Measurements from ENCODE around the gene TCF7L1.

The TCF7L1 gene

DNA sequence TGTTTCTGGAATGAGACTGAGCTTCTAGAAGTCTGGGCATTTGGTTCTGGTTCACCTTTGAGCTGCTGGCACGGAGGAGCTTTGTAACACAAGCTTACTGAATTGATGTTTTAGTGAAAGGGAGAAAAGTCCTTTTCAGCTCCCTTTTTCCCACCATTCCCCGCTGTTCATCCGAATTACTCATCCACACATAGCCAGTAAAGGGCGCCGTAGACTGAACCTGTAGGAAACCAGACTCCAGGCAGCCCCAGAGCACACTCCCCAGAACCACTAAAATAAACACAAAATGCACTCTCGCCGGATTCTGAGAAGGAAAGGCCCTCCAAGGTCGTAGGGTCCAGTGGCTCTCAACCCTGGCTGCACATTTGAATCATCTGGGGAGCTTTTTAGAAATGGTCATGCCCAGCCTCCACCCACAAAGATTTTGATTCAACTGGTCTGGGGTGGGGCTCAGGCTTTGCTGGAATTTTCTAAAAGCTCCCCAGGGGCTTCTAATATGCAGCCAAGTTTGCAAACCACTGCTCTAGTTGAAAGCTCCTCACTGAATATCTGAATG lies 29.6 kb downstream of the TCF7L1 start:
- DNase-seq (ENCODE audit: low spot score), result no peak

DNA sequence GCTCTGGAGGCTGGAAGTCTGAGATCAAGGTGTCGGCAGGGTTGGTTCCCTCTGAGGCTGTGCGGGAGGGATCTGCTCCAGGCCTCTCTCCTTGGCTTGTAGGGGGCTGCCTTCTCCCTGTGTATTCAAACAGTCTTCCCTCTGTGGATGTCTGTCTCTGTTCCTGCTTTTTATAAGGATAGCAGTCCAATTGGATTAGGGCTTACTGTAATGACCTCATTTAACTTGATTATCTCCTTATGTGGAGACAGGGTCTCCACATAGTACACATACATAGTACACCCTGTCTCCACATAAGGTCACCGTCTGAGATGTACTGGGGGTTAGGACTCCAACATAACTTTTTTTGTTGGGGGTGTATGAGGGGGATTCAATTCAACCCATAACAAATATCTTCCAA lies 30.5 kb downstream of the TCF7L1 start:
- DNase-seq (ENCODE audit: low spot score), result no peak

DNA sequence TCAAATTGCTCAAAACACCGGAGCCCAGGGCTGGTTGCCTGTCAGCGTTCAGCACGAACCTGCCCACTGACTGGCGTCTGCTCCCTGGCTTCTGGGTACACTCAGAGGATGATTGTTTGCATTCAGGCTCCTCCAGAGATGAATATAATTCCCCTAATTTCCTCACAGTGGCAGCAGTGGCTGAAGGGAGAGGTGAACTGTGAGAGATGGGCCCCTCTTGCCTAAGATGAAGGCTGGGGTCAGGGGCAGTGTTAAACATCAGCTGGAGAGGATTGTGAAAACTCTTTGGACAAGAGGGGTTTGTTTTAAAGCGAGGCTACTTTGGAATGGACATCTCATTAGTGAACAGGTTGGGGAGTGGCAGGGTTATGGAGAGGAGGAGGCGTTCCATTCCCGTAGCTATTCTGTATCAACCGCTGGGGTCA lies 31.0 kb downstream of the TCF7L1 start:
- DNase-seq (ENCODE audit: low spot score), result no peak

DNA sequence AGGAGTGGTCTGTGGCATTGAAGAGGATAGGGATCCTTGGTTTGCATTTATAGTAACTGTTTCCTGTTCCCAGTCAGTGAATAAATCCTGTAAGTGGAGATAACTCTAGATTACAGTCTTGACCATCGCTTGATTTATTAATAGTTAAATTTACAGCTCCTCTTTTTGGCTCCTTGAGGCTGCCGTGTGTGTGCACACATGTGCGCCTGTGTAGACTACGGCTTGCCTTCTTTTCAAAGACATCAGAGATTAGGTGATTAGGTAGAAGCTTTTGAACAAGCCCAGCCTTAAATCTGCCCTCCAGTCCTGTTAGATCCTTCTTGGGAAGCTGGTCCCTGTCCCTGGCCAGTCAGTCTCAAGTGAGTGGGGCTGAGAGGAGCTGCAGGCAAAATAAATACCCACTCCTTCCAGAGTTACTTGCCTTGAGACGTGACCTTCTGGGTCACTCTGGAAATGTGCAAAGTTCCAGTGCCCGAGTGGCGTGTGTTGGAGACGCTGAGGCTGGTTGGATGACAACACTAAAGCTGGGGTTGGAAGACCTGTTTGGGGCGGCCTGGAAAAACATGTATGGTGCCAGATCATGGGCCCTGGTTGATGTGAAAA lies 32.0 kb downstream of the TCF7L1 start:
- DNase-seq (ENCODE audit: low spot score), result no peak

DNA sequence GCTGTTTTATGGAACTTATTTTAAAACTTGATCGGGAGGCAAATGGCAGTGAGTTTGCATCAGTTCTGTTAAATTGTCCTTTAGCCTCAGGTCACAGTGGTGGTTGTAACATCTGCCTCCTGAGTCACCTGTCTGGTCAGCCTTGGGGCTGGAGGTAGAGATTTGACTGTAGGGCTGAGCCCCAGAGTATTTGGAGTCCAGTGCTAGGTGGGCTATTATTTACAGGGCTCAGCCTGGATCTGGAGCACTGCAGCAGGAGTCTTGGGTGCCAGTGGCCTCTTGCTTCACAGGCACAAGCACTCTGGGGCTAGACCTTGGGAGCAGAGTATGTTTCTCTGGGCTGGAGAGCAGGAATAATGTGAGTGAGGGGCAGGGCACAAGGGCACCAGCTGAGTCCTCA lies 32.8 kb downstream of the TCF7L1 start:
- DNase-seq (ENCODE audit: low spot score), result no peak

DNA sequence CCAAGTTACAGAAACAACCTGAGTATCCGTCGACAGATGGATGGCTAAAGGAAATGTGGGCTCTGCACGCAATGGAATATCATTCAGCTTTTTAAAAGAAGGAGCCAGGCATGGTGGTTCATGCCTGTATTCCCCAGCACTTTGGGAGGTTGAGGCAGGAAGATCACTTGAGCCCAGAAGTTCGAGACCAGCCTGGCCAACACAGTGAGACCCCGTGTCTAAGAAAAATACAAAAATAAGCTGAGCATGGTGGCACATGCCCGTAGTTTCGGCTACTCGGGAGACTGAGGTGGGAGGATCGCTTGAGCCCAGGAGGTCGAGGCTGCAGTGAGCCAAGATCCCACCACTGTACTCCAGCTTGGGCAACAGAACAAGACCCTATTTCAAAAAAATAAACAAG lies 34.3 kb downstream of the TCF7L1 start:
- DNase-seq (ENCODE audit: low spot score), result no peak

DNA sequence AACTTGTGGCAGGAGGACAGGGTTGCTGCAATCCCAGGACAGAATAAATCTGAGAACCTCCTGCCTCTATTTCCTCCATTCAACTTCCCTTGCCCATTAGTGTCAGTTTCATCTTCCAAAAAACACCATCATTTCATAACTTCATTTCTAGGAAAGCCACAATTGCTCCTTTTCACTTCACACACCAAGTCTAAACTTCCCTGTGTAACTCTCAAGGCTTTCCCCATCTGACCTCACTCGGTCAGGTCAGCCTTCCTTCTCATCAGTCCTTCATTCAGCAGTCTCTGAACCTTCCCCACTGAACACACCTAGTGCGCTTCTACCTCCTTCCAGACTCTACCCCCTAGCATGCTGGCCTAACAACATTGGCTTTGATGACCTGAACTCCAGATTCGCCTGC lies 35.8 kb downstream of the TCF7L1 start:
- DNase-seq (ENCODE audit: low spot score), result no peak

DNA sequence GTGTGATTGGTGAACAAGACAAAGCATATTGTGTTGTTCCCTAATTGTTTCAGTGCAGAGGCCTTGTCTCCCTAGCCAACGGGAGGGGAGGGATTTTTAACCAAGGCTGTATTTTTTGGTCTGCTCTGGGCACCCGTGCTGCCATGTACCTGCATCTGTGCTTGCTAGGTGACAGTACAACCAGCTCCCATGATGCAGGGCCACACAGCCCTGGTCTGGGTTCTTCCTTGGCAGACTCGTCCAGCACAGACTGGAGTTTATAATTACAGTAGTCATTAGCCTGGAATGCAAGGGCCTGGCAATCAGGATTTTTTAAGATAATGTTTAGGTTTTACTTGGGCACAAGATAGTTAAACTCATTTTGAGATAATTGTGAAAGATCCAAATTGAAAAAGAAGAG lies 36.4 kb downstream of the TCF7L1 start:
- no peak for DNase-seq (ENCODE audit: low spot score)

DNA sequence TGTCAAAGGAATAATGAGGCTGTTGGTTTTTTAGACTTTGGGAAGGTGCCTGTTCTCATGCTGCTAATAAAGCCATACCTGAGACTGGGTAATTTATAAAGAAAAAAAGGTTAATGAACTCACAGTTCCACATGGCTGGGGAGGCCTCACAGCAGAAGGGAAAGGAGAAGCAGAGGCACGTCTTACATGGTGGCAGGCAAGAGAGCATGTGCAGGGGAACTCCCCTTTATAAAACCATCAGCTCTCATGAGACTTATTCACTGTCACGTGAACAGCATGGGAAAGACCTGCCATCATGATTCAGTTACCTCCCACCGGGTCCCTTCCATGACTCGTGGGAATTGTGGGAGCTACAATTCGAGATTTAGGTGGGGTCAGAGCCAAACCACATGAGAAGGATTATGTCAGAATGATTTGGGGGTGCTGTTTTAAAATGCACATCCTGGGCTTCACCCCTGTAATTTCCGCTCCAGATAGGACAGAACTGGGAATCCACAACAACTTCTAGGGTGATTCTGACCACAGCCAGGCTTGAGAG lies 37.8 kb downstream of the TCF7L1 start:
- no peak for DNase-seq (ENCODE audit: low spot score)

DNA sequence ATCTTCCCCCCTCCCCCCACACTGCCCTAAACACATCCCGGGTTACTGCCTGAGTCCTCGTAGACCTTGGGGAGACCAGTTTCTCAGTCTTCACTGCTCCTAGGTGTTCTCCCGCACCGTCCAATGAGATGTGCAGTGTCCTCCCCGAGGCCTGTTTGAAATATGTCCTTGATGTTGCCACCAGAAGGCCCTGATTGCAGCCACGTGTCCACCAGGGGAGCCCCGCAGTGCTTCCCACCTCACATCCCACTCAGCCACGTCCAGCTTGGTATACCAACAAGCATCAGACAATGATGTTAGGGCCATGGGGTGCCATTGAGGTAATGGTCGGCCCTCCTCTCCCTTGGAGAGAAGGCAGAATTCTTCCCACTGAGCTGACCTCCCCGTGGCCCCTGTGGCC lies 38.7 kb downstream of the TCF7L1 start:
- no peak for DNase-seq (ENCODE audit: low spot score)

DNA sequence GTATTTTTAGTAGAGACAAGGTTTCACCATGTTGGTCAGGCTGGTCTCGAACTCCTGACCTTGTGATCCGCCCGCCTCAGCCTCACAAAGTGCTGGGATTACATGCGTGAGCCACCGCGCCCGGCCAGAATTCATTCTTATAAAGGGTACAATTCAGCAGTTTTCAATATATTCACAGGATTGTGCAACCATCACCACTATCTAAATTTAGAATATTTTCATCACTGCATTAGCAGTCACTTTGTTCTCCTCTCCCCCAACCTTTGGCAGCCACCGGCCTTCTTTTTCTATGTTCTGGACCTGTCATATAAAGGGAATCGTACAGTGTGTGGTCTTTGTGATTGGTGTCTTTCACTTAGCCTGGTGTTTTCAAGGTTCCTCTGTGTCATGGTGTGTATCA lies 40.7 kb downstream of the TCF7L1 start:
- DNase-seq (ENCODE audit: low spot score), result no peak

DNA sequence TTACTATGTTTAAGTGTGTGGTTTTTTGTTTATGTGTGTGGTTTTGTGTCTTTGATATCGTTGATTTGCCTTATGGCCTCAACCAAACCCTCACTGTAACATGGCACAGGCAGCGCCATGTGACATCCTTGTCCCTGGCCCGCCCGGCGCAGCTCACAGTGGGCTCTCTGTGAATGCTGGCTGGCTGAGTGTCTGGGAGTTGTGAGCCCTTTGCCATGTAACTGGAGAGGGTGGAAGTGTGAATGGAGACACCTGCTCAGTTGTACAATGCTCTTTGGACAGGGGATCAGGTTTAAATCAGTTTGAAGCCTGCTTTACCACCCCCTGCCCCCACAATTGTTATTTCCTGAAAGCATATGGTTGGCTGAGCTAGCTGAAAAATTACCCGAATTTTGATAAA lies 41.8 kb downstream of the TCF7L1 start:
- DNase-seq (ENCODE audit: low spot score), result no peak

DNA sequence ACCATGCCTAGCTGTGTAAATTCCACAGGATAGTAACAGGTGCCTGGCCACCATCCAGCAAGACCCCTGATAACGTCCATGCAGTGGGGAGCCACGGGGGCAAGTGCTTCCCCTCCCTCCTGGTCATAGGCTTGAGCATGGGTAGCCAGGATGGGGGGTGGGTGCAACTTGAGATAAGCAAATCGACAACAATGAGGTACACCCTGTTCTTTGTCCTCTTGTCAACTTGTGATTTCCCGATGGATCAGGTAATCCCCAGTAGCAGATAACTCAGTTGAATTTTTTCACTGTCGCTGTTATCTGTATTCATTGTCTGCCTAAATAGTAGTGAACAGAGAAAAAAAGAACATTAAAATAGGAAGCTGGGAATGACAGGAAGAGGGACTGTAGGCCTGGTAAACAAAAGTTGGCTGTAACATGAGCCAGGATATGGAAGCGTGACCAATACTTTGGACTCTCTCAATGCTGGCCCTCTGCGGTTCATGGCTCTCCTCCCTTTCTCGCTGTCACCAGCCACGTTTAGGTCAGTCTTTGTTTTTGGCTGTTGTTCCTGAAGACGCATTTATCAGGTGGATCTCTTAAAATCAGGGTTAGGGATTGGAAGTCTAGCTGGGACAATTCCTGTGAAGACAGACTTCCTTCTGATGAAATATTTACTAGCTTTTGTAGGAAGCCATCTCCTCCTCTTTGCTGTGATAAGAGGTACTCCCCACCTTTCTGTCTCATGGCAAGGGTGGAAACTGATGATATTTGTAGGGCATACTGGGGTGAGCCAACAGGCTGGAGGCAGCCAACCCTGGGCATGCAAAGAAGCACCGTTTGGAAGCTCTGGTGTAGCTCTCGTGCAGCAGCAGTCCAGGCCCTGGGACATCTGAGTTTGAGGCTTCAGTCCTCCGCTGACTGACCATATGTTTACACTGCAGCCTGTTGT lies 42.4 kb downstream of the TCF7L1 start:
- DNase-seq (ENCODE audit: low spot score), result peak; percentile 88

DNA sequence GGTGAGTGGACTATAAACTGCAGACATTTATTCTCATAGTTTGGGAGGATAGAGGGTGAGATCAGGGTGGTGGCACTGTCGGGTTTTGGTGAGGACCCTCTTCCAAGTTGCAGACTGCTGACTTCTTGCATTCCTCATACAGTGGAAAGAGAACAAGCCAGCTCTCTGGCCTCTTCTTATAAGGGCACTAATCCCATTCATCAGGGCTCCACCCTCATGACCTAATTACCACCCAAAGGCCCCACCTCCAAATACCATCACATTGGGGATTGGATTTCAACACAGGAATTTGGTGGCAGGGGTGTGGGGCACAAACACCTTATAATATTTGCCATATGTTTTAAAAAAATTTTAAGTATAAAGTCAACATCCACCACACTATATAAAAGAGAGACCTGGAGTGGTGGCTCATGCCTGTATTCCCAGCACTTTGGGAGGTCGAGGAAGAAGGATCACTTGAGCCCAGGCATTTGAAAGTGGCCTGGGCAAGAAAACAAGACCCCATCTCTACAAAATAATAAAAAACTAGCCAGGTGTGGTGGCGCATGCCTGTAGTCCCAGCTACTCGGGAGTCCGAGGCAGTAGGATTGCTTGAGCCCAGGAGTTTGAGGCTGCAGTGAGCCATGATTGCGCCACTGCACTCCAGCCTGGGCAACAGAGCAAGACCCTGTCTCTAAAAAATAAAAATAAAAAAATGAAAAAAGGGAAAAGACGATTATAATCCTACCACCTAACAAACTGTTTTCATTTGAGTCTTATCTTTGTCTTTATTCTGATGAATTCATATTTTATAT lies 44.0 kb downstream of the TCF7L1 start:
- DNase-seq (ENCODE audit: low spot score), result no peak

DNA sequence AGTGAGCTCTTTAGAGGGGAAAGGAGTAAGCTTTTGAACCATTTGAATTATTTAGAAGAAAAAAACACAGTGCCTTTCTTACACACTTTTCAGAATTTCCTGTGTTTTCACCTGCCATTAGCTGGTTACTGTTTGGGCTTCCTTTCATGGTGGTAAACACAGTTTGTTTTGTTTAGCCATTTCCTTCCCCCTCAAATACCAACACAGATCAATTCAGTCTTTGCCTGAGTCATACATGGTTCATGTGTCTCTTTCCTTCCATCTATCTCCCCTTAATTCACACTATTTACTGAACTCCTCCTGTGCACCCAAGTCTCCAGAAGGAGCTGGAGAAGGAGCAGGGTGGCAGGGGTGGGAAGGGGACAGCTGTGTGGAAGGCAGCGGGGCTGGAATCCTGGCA lies 45.0 kb downstream of the TCF7L1 start:
- DNase-seq (ENCODE audit: low spot score), result no peak

DNA sequence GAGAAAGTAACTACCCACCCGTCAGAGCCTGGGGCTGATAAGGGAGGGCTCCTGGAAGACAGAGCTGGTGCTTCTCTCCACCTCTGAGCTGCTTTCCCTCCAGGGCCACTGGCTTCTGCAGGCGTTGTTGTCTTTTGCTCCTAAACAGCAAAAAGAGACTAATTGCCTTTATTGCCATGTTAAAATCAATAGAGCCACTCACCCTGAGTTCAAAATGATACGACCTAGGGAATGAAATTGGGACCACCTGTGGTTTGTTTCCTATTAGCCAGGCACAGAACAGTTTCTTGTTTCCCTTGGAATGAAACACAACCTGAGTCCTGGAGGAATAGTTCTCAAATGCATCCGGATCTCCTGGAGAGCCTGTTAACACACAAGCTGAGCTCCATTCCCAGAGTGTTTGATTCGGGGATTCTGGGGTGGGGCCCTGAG lies 45.8 kb downstream of the TCF7L1 start:
- DNase-seq (ENCODE audit: low spot score), result no peak

DNA sequence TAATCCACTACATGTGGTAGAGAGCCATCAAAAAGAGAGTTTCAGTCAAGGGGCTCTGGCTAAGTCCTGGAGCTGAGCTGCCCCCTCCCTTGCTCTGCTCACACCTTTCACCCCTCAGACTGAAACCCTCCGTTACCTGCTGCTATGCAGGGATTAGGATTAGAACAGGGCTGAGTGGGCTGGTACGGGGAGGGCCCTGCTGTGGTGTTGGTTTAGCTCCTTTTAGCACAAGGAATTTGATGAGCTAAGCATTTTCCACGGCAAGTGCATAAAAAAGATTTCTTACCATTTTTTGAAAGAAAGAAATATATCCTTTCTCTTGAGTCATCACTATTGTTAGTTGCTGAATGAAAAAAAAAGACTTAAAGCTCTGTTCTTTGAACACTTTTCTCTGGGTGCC lies 46.3 kb downstream of the TCF7L1 start:
- no peak for DNase-seq (ENCODE audit: low spot score)

DNA sequence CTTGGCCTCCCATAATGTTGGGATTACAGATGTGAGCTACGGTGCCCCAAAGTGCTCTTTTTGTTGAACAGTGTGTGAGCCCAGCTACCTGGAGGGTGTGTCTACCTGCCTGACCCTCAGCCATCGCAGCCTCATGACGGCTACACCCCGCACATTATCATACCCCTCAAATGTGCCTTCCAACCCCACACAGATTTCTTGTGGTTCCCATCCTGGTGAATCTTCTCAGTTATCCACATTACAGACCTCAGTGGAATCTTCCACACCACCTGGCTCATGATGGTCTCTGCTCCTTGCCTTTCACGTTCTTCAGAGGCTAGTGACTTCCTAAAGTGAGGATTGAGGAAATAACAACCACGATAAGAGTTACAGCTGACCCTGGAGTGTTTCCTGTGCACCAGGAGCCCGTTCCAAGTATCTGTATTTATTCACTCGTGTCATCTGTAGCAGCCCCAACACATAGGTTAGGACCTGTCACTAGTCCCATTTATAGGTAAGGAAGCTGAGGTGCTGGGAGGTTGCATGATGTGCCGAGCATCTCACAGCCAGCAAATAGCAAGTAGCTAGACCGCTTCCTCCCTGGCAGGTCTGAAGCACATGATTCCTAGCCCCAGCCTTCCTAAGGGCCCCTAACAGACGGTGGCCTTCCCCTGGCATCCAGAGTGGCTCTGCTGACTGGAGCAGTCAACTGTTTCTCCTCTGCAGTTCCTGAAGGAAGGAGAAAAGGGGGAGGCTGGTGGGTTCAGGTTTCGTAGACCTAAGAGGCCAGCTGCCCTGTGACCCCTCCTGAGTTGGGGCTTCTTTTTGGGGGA lies 47.3 kb downstream of the TCF7L1 start:
- DNase-seq (ENCODE audit: low spot score), result no peak

DNA sequence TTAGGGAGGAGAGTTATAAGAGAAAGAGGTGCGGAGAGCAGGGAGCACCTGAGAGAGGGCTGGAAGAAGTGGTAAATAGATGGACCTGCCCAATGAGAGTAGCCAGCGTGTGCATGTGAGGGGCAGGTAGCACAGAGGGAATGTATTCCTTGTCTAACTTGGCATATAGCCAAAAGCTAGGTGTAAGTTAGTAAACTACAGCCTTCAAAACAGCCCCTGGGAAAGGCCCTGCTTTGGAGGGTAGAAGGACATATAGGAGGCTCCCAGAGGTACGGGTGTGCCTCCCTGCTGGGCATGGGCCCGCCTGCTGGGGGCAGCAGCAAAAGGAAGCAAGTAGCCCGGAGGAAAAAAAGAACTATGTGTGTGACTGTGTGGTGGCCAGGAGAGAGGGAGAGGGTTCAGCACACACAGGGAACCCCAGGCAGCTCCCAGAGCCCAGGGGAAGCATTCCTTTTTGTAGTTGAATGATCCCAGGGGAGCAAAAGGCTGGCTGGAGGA lies 48.0 kb downstream of the TCF7L1 start:
- no peak for DNase-seq (ENCODE audit: low spot score)

DNA sequence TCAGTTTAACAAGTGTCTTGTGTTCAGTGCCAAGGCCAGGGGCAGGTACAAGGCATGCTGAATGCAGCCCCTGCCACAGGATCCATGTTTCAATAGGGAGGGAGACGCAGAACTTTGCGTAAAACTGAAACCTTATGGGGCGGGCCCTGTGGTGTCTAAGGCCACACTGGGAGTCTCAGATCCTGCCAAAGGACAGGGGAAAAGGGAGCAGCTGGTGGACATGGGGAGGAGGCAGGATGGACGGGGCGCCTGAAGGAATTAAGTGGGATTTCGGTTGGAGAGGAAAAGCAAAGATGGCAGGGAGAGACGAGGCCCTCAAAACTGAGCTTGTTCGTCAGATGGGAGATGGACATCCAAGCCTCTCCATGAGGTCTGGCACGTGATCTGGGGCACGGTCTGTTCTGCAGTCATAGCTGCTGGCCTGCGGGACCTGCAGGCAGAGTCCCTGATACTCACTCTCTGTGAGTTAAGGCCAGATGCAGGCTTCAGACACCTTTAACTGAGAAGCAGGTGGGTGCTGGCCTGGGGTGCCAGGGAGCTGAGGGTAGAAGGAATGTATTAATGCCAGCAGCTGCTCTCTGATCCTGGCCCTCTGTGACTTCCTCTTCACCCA lies 48.8 kb downstream of the TCF7L1 start:
- DNase-seq (ENCODE audit: low spot score), result no peak

DNA sequence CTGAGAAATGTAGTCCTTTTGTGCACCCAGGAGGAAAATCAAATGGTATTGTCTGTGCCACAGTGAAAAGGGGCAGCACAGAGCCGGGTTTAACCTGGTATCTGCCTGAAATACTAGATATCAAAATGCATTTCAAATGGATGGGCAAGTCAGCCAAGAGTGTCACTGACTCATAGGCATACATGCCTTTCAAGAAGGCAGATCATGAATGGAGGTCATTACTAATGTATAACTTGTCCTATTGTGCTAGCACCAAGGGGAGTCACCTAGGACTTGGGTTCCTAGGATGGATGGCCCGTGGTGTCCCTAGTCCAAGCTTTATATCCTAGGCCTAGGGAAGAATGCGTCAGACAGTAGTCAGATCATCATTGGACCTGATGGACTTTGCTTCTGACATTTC lies 49.9 kb downstream of the TCF7L1 start:
- DNase-seq (ENCODE audit: low spot score), result no peak

All from AG08395 (cell line).